Thoracic aorta (tissue), 2 donors: ENCODE measurements around the gene ZBTB7C. TPM values are rescaled to one million over a fixed set of nuclear protein-coding genes. Genes with fewer than 3 reads are reported as not detected.

Source experiments
- ATAC-seq: fragments of 150-250 bp; one replicate; pipeline ENCODE4 v1.8.0; 2017; ENCODE audit warnings: low read depth; ENCODE audit not compliant: insufficient number of reproducible peaks, low FRiP score
- DNase-seq: peaks from one replicate; pipeline ENCODE4 v3.0.0-alpha.2; 2020; ENCODE audit warnings: low spot score
- H3K27ac ChIP-seq, 2 donors: fragments of 200-600 bp; sonication (generic); 1 replicate in 1 of 2; 2 replicates in 1 of 2; pipeline ENCODE4 v1.5.1; 2016; ENCODE audit warnings: mild to moderate bottlenecking in 2 of 2, moderate library complexity in 2 of 2
- H3K27me3 ChIP-seq: fragments of 200-600 bp; sonication (generic); replicated peaks from 2 replicates; pipeline ENCODE4 v1.6.0; 2016; ENCODE audit warnings: mild to moderate bottlenecking; ENCODE audit not compliant: insufficient read depth
- H3K36me3 ChIP-seq: fragments of 200-600 bp; sonication (generic); one replicate; pipeline ENCODE4 v1.5.1; 2016
- H3K4me1 ChIP-seq, 2 donors: fragments of 200-600 bp; sonication (generic); 1 replicate in 1 of 2; 2 replicates in 1 of 2; pipeline versions ENCODE4 v1.5.1 to v1.6.0; 2016; ENCODE audit warnings: low read depth in 2 of 2, mild to moderate bottlenecking in 1 of 2; ENCODE audit not compliant: control insufficient read depth in 1 of 2
- H3K4me3 ChIP-seq: fragments of 200-600 bp; sonication (generic); 2 replicates; pipeline ENCODE4 v1.5.1; 2016; ENCODE audit warnings: mild to moderate bottlenecking
- H3K9me3 ChIP-seq: fragments of 200-600 bp; sonication (generic); 2 replicates; pipeline ENCODE4 v1.5.1; 2016
- CTCF ChIP-seq: fragments of 200-600 bp; sonication (generic); IDR thresholded peaks from one replicate; pipeline ENCODE4 v1.5.1; 2019; ENCODE audit warnings: antibody characterized with exemption
- total RNA-seq, 2 donors: library from RNA; depleted of rRNA; stranded (reverse); fragments of >200 nt; gene quantifications; one replicate each; pipeline versions ENCODE4 v1.1.0 to v1.2.3, GENCODE V29; 2016

The ZBTB7C gene
- total RNA-seq, 2 donors from 2014 or later: 9.6 to 10.9 TPM

GRCh38 chr18:48090021-48090420 is 319.2 kb downstream of the ZBTB7C start:
- ATAC-seq (no peak), DNase-seq (no peak)
- no peak for TF ChIP-seq CTCF
- H3K27me3 ChIP-seq: no peaks in the 10 kb centered on the region
- no peak overlapping the region for H3K4me3 ChIP-seq
- H3K4me1 ChIP-seq: no peaks in the 10 kb centered on the region
- no peak overlapping the region for H3K27ac ChIP-seq
- no peaks in the 10 kb centered on the region for H3K36me3 ChIP-seq
- H3K9me3 ChIP-seq: no peaks in the 10 kb centered on the region

- ATAC-seq (no peak), DNase-seq (no peak)
- Histone ChIP-seq H3K27me3 (no peaks in the 10 kb centered on the region), H3K4me1 (no peaks in the 10 kb centered on the region), H3K4me3 (no peak overlapping the region), H3K27ac (no peak overlapping the region), H3K36me3 (no peaks in the 10 kb centered on the region), H3K9me3 (no peaks in the 10 kb centered on the region)
- no peak for TF ChIP-seq CTCF
Observed at GRCh38 chr18:48085781-48086487, 323.2 kb downstream of the ZBTB7C start.

GRCh38 chr18:48084858-48085257 is 324.3 kb downstream of the ZBTB7C start:
- Histone ChIP-seq H3K36me3 (no peaks in the 10 kb centered on the region), H3K27me3 (no peaks in the 10 kb centered on the region), H3K4me3 (no peak overlapping the region), H3K9me3 (no peaks in the 10 kb centered on the region), H3K27ac (no peak overlapping the region), H3K4me1 (no peaks in the 10 kb centered on the region)
- no peak for ATAC-seq
- TF ChIP-seq CTCF: no peak
- DNase-seq: no peak

GRCh38 chr18:48084041-48084757 is 325.0 kb downstream of the ZBTB7C start:
- H3K36me3 ChIP-seq: no peaks in the 10 kb centered on the region
- ATAC-seq (no peak), DNase-seq (no peak)
- no peaks in the 10 kb centered on the region for H3K27me3 ChIP-seq
- H3K9me3 ChIP-seq: no peaks in the 10 kb centered on the region
- no peaks in the 10 kb centered on the region for H3K4me1 ChIP-seq
- no peak for TF ChIP-seq CTCF
- H3K27ac ChIP-seq: no peak overlapping the region
- no peak overlapping the region for H3K4me3 ChIP-seq

GRCh38 chr18:48080546-48080945 is 328.6 kb downstream of the ZBTB7C start:
- no peak for TF ChIP-seq CTCF
- no peaks in the 10 kb centered on the region for H3K36me3 ChIP-seq
- ATAC-seq: no peak
- H3K27ac ChIP-seq: no peak overlapping the region
- H3K9me3 ChIP-seq: no peaks in the 10 kb centered on the region
- no peaks in the 10 kb centered on the region for H3K4me1 ChIP-seq
- no peak for DNase-seq
- H3K27me3 ChIP-seq: no peaks in the 10 kb centered on the region
- no peak overlapping the region for H3K4me3 ChIP-seq
